Activated T-cell treated with anti-CD3 and anti-CD28 coated beads, Interleukin-2, amount 50 U/mL, for 72 hours (primary cell): ENCODE results near the gene ZDHHC21. TPM values are rescaled to one million over a fixed set of nuclear protein-coding genes. Genes with fewer than 3 reads are reported as not detected.
"Not testable (repeated sequence)": the region's sequence is repeated elsewhere in the genome, so short reads cannot be mapped to it uniquely, and the experiment has no call there.

Experiments used
- ATAC-seq, 2 donors: fragments of 150-1000 bp; cut with Tn5 transposase; replicated peaks in 1 of 2; 2 replicates each; pipeline ENCODE4 v1.10.0; 2021; ENCODE audit warnings: moderate library complexity in 2 of 2, mild to moderate bottlenecking in 1 of 2
- DNase-seq, 2 donors: peaks; one replicate each; pipeline ENCODE4 v3.0.0; 2021 to 2022; ENCODE audit warnings: mixed read lengths in 1 of 2
- H3K27ac Mint-ChIP-seq: one replicate; pipeline ENCODE4 v1.8.0; 2022; ENCODE audit warnings: mild to moderate bottlenecking, moderate library complexity, mixed read lengths
- H3K27me3 Mint-ChIP-seq: one replicate; pipeline ENCODE4 v1.8.0; 2022; ENCODE audit warnings: low read depth, mixed read lengths
- H3K36me3 Mint-ChIP-seq, 2 donors: one replicate each; pipeline ENCODE4 v1.8.0; 2022; ENCODE audit warnings: mixed read lengths in 2 of 2, mild to moderate bottlenecking in 1 of 2; ENCODE audit not compliant: insufficient read depth in 2 of 2
- H3K4me1 Mint-ChIP-seq: one replicate; pipeline ENCODE4 v1.8.0; 2022; ENCODE audit warnings: low read depth, mixed read lengths
- H3K4me3 Mint-ChIP-seq, 2 donors: one replicate each; pipeline ENCODE4 v1.8.0; 2022; ENCODE audit warnings: mild to moderate bottlenecking in 2 of 2, mixed read lengths in 2 of 2, moderate library complexity in 2 of 2
- H3K9me3 Mint-ChIP-seq, 2 donors: one replicate each; pipeline ENCODE4 v1.8.0; 2022; ENCODE audit warnings: mixed read lengths in 2 of 2
- total RNA-seq, 2 donors: library from RNA; stranded (reverse); gene quantifications; one replicate each; pipeline ENCODE4 v1.2.3, GENCODE V29; 2022

ZDHHC21 gene
- total RNA-seq, 2 donors from 2014 or later = 7.4 to 7.8 TPM

GRCh38 chr9:14705079-14705478 lies 11.8 kb upstream of the ZDHHC21 start:
- no peak for ATAC-seq
- H3K9me3 Mint-ChIP-seq = peaks cover 6 to 12% of the 10 kb centered on the region in 2 donors
- no peaks in the 10 kb centered on the region for H3K4me1 Mint-ChIP-seq
- H3K27ac Mint-ChIP-seq = no peak overlapping the region
- no peak overlapping the region for H3K4me3 Mint-ChIP-seq
- peaks cover 28% of the 10 kb centered on the region for H3K27me3 Mint-ChIP-seq
- DNase-seq = no peak
- H3K36me3 Mint-ChIP-seq = peaks cover 13 to 14% of the 10 kb centered on the region in 2 donors

- peaks cover 6 to 11% of the 10 kb centered on the region in 2 donors for H3K9me3 Mint-ChIP-seq
- H3K4me1 Mint-ChIP-seq = no peaks in the 10 kb centered on the region
- DNase-seq = no peak
- peaks cover 13% of the 10 kb centered on the region in 2 donors for H3K36me3 Mint-ChIP-seq
- H3K27me3 Mint-ChIP-seq = peaks cover 20% of the 10 kb centered on the region
- ATAC-seq = no peak
- H3K4me3 Mint-ChIP-seq = no peak overlapping the region
- no peak overlapping the region for H3K27ac Mint-ChIP-seq
Measured at GRCh38 chr9:14704281-14704680, 11.0 kb upstream of the ZDHHC21 start.

DNA sequence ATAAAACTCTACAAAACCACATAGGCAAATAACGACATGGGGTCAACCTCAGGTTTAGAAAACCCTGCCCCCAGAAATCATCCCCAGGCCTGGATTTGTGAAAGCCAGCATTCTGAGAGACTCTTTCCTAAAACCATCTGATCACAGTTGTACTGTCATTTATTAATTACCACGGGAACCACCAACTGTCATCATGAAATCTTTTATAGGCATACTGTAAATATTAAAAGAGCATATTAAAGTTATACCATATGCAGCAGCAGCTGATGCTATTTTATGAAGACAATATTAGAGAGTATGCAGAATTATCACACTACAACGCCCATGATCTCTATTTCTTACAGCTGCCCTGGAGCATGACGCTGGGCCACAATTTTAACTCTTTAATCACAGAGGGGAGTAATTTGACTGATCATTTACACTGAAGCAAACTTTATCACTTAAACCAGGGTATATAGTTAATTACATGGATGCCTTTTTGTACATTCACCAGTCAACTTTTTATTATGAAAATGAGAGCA lies 9.0 kb upstream of the ZDHHC21 start:
- ATAC-seq = no peak
- H3K4me3 Mint-ChIP-seq = no peak overlapping the region
- H3K9me3 Mint-ChIP-seq = peaks cover 6 to 7% of the 10 kb centered on the region in 2 donors
- no peak overlapping the region for H3K27ac Mint-ChIP-seq
- no peaks in the 10 kb centered on the region for H3K4me1 Mint-ChIP-seq
- peaks cover 11% of the 10 kb centered on the region for H3K27me3 Mint-ChIP-seq
- DNase-seq = no peak
- peaks cover 10% of the 10 kb centered on the region in 2 donors for H3K36me3 Mint-ChIP-seq

DNA sequence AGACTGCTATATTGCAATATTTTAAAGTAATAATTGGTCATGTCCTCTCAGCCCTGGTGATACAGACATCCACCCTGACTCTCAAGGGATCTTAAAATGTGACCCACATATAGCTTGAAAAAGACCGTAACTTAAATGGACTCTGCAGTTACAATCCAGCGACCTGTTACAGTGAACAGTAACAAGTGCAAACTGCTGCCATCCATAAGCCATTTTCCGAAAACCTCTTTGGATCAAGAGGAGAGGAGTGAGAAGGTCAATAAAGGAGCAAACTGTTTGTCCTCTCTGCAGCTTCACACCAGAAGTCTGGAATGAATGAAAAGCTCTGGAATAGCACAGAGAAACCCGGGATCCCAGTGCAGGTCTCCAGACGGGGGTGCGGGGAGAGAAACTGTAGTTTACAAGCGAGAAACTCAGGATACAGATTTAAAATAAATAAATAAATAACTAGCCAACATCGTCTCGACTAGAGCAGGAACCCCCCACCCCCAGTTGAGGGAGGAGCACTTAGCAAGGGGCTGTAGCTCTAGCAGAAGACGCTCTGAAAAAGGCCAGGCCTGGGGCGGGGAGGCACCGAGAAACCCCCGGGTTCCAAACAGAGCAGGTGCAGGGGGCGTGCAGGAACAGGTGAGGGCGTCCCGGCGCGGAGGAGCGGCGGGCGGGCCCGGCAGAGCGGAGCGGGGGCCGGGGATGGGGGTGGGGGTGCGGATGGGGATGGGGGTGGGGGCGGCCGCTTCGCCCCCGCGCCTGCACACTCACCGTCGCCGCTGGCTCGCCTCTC lies 572 bp downstream of the ZDHHC21 start:
- ATAC-seq (peak; percentile 65 to 70), DNase-seq (no peak)
- Mint-ChIP-seq H3K36me3 (peaks cover 2 to 3% of the 10 kb centered on the region in 2 donors), H3K4me1 (peaks cover 37% of the 10 kb centered on the region), H3K27ac (peak overlapping the region; percentile 95), H3K4me3 (peak overlapping the region; percentile 95 to 98), H3K9me3 (no peaks in the 10 kb centered on the region), H3K27me3 (peaks cover 11% of the 10 kb centered on the region)

DNA sequence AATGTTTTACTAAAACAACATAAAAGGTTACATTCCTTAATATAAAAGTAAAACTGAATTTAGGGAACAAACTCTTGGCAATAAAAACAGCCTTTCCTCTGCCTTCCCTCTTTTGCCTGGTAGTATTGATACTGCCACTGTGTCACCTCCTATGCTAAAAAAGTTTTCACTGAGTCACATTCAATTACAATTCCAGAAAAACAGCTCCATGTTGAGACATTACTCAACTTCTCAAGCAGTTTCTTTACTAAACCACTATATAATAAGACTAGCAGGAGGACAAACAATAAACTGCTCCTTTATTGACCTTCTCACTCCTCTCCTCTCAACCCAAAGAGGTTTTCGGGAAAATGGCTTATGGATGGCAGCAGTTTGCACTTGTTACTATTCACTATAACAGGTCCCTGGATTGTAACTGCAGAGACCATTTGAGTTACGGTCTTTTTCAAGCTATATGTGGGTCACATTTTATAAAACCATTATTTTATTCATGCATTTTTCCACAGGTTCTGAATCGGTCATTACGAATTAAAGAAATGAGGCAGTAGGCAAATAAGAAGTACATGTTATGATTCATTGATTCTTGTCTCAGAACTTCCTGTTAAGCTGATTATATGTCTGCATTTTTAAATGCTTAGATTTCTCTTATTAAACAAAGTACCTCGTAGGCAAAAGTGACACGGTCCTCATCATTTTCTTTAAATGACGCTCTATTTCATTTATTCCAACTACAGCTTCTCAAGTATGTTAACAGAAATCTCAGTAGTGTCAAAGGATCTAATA lies 2.1 kb downstream of the ZDHHC21 start:
- H3K9me3 Mint-ChIP-seq = no peaks in the 10 kb centered on the region
- ATAC-seq = no peak
- H3K36me3 Mint-ChIP-seq = peaks cover 2 to 3% of the 10 kb centered on the region in 2 donors

GRCh38 chr9:14687042-14687719 lies 6.1 kb downstream of the ZDHHC21 start:
- no peak overlapping the region for H3K4me3 Mint-ChIP-seq
- H3K9me3 Mint-ChIP-seq = no peaks in the 10 kb centered on the region
- H3K36me3 Mint-ChIP-seq = peaks cover 7 to 15% of the 10 kb centered on the region in 2 donors
- H3K4me1 Mint-ChIP-seq = peaks cover 30% of the 10 kb centered on the region
- no peaks in the 10 kb centered on the region for H3K27me3 Mint-ChIP-seq
- H3K27ac Mint-ChIP-seq = no peak overlapping the region
- no peak for ATAC-seq
- DNase-seq = no peak

More for the DNA sequence above, 2.1 kb downstream of the ZDHHC21 start:
- Mint-ChIP-seq H3K4me1 (peaks cover 37% of the 10 kb centered on the region), H3K27me3 (no peaks in the 10 kb centered on the region), H3K27ac (no peak overlapping the region), H3K4me3 (peak overlapping the region in 1 of 2 donors; percentile 57)
- DNase-seq = no peak

DNA sequence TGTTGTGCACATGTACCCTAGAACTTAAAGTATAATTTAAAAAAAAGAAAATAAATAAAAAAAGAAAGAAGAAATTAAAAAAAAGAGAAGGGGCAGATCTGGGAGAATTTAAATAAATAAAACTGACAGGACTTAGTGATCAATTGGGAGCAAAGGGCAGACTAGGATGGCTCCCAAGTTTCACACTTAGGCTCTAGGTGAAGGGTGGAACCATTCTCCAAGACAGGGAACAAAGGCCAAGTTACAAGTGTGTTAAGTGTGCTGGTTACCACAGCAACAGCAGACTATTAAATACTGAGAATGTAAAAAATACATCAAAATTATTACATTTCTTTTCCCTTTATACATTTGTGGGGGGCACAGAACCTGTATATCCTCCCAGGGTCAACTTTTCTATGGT lies 7.1 kb downstream of the ZDHHC21 start:
- Mint-ChIP-seq H3K9me3 (no peaks in the 10 kb centered on the region), H3K27ac (no peak overlapping the region), H3K27me3 (no peaks in the 10 kb centered on the region), H3K4me1 (peaks cover 22% of the 10 kb centered on the region), H3K36me3 (peaks cover 10 to 15% of the 10 kb centered on the region in 2 donors), H3K4me3 (no peak overlapping the region)
- no peak for DNase-seq
- ATAC-seq = no peak

- Mint-ChIP-seq H3K4me3 (peak overlapping the region in 1 of 2 donors; percentile 17), H3K36me3 (peaks cover 10 to 13% of the 10 kb centered on the region in 2 donors), H3K4me1 (peaks cover 11% of the 10 kb centered on the region)
- ATAC-seq, H3K27me3 Mint-ChIP-seq, DNase-seq, H3K27ac Mint-ChIP-seq, H3K9me3 Mint-ChIP-seq: not testable (repeated sequence)
Measured at GRCh38 chr9:14682616-14683015, 10.6 kb downstream of the ZDHHC21 start.

DNA sequence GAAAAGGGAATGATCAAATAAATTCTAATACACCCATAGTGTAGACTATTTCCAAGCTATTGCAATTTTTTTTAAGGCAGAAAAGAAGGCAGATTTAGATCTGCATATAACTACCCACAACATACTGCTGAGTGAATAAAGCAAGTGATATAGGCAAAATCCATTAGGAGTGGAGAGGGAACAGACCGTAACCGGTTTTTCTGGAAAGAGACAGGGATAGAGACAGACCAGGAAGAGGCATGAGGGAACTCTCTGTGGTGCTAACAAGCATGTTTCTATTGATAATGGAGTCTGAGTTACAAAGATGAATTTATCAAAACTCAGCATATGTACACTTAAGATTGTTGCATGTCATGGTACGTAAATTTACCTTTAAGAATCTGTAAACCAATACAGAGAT lies 14.5 kb downstream of the ZDHHC21 start:
- no peaks in the 10 kb centered on the region for H3K9me3 Mint-ChIP-seq
- DNase-seq (no peak), ATAC-seq (no peak)
- peaks cover 11% of the 10 kb centered on the region for H3K4me1 Mint-ChIP-seq
- H3K27me3 Mint-ChIP-seq = no peaks in the 10 kb centered on the region
- peaks cover 5 to 9% of the 10 kb centered on the region in 2 donors for H3K36me3 Mint-ChIP-seq
- H3K27ac Mint-ChIP-seq = no peak overlapping the region
- no peak overlapping the region for H3K4me3 Mint-ChIP-seq

GRCh38 chr9:14677872-14678271 lies 15.4 kb downstream of the ZDHHC21 start:
- no peak overlapping the region for H3K27ac Mint-ChIP-seq
- H3K4me3 Mint-ChIP-seq = no peak overlapping the region
- no peaks in the 10 kb centered on the region for H3K27me3 Mint-ChIP-seq
- peaks cover 9% of the 10 kb centered on the region for H3K4me1 Mint-ChIP-seq
- peaks cover 5 to 6% of the 10 kb centered on the region in 2 donors for H3K36me3 Mint-ChIP-seq
- H3K9me3 Mint-ChIP-seq = no peaks in the 10 kb centered on the region
- DNase-seq (no peak), ATAC-seq (no peak)

GRCh38 chr9:14677396-14677795 lies 15.8 kb downstream of the ZDHHC21 start:
- Mint-ChIP-seq H3K27me3 (no peaks in the 10 kb centered on the region), H3K27ac (no peak overlapping the region), H3K4me1 (peaks cover 4% of the 10 kb centered on the region), H3K9me3 (no peaks in the 10 kb centered on the region), H3K4me3 (no peak overlapping the region), H3K36me3 (peaks cover 3 to 4% of the 10 kb centered on the region in 2 donors)
- DNase-seq (no peak), ATAC-seq (no peak)

DNA sequence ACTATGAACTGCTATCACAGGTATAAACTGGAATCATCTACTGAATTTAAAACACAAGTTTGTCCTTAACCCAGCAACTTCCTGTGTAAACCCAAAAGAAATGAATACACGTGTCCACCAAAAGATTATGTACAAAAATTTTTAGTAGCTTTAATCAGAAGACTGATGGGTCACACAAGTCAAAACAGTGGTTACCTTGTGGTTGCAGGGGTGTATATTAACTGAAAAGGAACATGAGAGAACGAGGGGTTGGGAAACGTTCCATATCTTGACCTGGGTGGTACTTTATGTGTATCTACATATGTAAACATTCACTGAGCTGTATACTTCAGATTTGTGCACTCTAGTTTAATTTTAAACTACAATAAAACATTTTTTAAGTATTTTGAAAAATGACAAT lies 18.6 kb downstream of the ZDHHC21 start:
- Mint-ChIP-seq H3K27ac (no peak overlapping the region), H3K4me3 (no peak overlapping the region)

GRCh38 chr9:14671377-14671776 lies 21.9 kb downstream of the ZDHHC21 start:
- Mint-ChIP-seq H3K4me3 (peak overlapping the region in 1 of 2 donors; percentile 76), H3K27me3 (no peaks in the 10 kb centered on the region), H3K27ac (peak overlapping the region; percentile 95), H3K4me1 (peaks cover 10% of the 10 kb centered on the region), H3K36me3 (peaks cover 3 to 5% of the 10 kb centered on the region in 2 donors), H3K9me3 (no peaks in the 10 kb centered on the region)
- no peak for DNase-seq
- peak; percentile 72 to 87 for ATAC-seq

More for the DNA sequence above, 18.6 kb downstream of the ZDHHC21 start:
- ATAC-seq (no peak), DNase-seq (no peak)
- Mint-ChIP-seq H3K36me3 (peaks cover 3 to 6% of the 10 kb centered on the region in 2 donors), H3K27me3 (no peaks in the 10 kb centered on the region), H3K4me1 (peaks cover 10% of the 10 kb centered on the region), H3K9me3 (no peaks in the 10 kb centered on the region)
